ENCODE measurements around the gene HNRNPAB.

Gene HNRNPAB

DNA sequence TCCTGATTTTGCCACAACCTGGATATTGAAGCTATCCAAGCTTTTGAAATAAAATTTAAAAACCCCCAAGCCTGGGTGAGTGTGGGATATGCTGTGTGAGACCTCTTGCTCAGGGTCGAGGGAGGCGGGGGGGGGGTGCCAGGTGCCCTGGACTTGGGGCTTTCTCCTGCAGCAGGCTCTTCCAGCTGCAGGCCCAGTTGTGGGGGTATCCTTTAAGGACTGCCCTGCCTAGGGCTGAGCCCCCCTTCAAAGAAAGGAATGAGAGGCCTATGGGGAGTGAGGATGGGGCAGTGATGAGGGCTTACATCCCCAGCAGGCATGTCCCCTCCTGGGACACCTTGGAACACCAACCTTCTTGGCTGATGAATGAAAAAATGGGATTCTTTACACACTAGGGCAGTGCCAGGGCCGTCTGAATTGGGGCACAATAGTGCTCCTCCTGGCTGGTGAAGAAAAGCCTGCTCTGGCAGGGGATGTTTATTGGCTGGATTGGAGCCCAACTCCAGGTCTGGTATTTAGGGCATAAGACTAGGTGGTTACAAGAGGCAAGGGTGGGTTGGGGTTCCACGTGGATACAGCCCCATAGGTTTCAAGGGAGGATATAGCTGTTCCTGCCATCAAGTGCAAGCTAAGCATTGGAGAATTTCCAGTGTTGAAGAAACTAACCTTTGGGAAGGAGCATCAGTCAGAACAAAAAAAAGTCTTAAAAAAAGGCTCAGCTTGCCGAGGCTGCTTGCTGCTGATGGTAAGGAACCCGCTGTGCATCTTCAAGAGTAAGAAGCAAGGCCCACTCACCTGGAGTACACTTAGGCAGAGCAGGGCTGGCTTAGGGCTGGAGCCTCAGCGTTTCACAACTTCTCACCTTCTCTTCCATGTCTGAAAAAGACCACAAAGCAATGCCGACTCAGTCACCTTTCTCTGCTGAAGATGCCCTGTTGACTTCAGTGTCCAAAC is 7.0 kb downstream of the HNRNPAB start:
- no peak for DNase-seq

DNA sequence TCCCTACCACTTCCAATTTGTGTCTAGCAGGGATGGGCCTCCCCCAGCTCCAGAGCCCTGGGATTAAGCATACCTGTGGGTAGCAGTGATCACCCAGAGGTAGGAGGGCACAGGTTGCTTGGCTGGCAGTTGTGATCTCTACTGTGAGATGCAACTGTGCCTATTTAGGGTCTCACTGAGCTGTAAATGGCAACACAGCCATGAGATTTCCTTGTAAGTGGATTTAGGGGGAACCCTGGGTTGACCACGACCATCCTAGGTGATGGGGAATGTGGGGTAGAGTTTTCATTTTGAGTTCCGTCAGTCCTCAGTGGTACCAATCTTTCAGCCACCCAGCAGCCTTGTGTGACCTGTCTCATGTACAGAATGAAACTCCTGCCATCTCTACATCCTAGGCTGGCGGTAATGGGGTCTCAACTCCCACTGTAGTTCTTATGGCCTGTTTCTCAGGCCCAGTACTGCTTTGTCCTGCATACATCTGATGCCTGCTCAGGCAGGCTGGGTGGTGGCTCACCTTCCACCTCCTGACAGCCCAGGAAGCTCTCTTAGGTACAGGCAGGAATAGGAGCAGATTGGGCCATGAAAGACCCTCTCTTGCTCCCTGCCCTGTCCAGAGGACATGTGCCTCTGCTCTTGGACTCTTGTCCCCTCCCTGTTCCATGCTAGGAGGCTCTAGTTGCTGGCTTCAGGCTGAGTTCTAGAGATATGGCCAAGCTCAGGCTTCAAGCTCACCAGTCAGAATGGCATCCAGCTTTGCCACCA is 8.1 kb downstream of the HNRNPAB start:
- DNase-seq, result no peak

DNA sequence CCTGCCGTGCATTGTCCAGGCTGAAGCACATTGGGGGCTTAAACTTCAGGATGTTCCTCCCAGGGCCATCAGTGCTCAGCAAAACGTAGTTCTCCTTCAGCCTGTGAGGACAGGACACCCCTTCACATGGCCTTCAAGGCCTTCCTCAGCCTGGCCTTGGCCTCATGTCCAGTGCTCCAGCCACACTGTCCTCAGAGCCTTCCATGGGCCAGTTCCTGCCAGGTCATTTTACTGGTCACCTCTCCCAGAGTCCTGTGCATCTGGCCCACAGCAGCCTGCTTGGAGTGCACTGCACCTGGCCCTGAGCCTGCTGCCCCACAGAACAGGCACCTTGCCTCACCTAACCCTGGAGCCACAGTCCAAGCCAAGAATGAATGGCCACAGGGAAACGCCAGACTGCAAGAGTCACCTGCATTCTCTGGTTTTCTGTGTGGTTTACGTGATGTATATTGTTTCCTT is 8.7 kb downstream of the HNRNPAB start:
- no peak for DNase-seq

DNA sequence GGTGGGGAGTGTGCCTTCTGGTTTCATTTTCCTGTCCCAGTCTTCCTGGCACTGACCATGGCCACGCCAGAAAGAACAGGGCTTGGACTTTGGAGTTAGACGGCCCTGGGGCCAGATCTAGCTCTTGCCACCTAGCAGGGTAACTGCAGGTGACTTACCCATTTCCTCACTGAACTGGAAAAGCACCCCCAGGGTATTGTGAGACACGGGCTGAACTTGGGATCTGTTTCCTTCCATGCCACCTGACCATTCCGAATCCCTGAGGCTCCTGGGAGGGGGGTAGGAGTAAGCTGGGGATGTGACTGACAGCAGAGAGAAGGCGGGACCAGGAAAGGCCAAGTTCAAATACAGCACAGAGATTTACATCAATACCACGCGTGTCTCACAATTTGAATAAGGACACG is 9.4 kb downstream of the HNRNPAB start:
- no peak for DNase-seq

DNA sequence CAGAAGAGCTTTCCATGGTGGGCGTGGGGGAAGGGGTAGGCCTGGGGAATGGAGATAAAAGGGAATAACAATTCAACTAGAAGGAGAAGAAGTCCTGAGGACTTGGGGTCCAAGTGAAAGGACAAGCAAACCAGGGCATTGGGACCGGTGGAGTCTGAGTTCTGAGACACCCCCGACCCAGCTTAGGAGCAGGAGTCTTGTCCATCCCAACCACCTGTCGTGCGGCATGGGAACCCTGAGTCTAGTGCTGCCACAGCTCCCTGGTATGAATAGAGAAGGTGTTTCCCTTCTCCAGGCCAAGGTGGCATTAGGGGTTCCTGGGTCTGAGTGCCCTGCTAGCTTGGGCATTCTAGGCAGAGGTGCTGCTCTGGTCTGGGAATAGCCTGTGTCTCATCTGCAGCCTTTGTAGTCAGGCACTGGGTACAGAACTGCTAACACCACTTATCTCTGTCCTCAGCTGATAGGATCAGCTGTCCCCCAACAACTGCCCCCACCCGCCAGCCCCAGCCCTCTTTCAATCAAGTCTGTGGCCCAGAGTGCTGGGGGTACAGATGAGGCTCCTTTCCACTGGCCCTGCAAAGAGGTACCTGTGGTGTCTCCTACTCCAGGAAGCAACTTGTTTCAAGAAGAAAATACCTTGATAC is 9.9 kb downstream of the HNRNPAB start:
- no peak for DNase-seq

DNA sequence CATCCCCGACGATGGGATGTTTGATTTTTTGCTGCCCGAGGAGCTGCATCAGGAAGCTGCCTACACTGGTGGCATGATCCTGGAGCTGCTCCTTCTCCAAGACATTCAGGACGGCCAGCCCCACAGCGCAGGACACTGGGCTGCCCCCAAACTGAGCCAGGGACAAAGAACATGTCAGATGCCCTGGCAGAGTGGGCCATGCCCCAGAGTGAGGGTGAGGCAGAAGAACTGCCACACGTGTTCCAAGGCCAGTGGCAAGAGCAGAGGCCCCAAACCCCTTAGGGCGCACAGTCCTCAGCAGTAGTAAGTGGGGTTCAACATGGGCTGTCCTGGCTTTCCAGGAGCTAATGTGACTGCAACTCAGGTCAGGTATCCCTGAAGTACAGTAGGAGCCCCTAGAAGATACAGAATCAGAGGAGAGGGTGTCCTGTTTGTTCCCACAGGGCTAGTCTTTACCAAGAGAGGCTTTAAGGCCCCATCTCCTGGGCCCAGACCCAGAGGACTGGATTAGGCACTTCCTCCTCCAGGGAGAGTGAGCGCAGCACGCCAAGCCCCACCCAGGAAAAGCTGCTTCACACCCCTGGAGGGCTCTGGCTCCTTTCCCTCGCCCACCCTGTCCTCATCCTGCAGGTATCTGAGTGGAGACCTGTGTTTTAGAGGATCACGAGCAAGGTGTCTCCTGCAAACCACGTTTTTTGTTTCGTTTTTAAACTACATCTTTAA is 11.1 kb downstream of the HNRNPAB start:
- DNase-seq, result no peak

DNA sequence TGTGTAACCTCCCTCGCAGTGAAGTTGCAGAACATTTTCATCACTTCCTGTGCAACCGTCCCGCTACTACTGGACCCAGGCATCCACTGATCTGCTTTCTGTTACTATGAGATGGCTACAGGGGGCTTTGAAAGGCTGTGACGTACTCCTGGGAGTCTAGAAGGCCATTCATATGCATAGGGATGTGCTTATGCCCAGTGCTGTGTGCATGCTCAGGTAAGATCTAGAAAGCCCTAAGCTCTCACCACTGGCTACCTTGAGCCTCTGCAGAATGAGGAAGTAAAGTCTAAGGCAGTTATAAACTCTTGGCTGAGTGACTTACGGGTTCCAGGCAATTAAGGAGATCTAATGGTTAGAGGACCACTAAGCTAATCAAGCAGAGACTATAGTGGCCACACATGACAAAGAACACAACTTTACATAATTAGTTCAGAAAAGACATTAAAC is 11.8 kb downstream of the HNRNPAB start:
- no peak for DNase-seq

DNA sequence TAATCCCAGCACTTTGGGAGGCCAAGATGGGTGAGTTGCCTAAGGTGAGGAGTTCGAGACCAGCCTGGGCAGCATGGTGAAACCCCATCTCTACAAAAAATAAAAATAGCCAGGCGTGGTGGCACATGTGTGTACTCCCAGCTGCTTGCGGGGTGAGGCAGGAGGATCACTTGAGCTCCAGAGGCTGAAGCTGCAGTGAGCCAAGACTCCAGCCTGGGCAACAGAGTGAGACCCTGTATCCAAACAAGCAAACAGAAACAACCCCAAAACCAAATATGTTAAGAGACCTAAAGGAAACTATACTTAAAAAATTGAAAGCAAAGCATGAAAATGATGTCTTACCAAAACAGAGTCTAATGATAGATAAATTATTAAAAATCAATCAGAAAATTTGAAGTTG is 12.4 kb downstream of the HNRNPAB start:
- no peak for DNase-seq

DNA sequence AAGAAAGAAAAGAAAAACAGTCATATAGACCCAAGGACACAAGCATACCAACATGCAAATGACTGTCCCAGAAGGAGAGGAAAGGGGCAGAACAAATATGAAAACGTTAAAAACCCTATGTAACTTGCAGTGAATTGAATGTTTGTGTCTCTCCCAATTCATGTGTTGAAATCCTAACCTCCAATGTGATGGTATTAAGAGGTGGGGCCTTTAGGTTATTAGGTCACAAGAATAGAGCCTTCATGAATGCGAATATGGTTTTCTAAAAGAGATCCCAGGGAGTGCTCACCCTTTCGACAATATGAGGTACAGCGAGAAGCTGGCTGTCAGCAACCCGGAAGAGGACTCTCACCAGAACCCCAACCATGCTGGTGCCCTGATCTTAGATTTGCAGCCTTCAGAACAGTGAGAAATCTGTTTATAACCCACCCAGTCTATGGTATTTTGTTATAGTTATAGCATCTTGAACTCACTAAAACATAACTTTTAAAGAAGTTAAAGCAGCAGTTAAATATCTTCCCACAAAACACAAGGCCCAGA is 14.0 kb downstream of the HNRNPAB start:
- DNase-seq, result no peak

DNA sequence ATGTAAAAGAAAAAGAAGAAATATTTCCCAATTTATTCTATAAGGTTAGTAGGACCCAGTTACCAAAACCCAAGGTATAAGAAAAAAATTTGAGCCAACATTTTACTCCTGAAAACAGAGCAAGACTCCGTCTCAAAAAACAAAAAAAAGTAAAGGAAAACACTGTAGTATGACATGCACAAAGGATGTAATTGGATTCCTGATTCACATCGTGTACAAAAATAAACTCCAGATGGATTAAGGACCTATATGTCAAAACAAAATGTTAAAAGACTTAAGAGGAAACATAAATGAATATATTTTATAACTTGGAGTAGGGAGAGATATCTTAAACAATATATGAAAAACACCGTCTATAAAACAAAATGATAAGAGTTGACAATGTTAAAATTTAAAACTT is 14.5 kb downstream of the HNRNPAB start:
- DNase-seq, result no peak

DNA sequence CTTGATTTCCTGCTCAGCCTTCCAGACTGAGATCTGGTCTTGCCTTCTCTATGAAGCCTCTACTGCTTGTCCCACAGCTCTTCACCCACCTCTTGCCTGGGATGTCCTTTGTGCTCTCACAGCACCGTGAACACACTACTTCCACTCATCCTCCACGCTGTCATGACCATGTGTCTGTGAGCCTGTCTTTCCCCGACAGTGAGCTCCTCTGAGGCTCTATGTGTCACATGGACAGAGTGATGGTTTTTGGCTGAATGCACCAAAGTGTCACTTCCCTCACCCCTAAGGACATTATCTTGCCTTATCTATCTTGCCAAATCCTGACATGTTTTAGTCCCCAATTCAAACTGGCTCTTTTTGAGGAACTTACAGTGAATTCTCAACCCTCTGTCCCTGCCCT is 16.9 kb downstream of the HNRNPAB start:
- DNase-seq, result no peak

DNA sequence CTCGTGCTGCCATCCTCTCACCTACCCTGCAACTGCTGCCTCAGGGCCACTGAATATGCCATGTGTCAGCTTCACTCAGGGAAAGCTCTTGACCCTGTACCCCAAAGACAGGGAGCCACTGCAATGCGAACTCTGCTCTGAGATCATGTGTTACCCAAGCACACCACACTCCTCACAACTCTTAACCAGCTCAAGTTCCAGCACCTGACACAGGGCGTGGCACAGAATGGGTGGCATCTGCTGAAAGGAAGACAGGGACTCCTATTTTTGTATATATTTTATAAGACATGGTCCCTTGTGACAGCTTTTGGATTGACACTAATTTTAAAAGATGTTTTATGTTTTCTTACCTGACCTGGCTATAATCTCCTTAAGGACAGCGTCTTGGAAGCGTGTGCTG is 17.5 kb downstream of the HNRNPAB start:
- DNase-seq, result no peak

DNA sequence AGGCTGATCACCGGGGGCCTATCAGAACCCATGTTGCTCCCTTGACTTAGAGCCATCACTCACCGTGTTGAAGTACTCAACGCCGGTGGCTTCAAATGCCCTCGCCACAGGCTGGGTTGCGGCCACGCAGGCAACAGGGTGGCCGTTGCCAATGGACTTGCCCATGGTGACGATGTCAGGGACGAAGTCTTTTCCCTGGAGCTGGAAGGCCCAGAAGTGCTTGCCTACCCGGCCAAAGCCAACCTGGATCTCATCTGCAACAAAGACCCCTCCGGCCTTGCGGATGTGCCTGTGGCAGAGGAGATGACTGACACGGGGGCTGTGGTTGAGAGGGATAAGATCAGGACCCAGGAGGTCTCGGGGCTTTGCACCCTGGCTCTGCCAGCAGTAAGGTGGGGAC is 18.0 kb downstream of the HNRNPAB start:
- no peak for DNase-seq

DNA sequence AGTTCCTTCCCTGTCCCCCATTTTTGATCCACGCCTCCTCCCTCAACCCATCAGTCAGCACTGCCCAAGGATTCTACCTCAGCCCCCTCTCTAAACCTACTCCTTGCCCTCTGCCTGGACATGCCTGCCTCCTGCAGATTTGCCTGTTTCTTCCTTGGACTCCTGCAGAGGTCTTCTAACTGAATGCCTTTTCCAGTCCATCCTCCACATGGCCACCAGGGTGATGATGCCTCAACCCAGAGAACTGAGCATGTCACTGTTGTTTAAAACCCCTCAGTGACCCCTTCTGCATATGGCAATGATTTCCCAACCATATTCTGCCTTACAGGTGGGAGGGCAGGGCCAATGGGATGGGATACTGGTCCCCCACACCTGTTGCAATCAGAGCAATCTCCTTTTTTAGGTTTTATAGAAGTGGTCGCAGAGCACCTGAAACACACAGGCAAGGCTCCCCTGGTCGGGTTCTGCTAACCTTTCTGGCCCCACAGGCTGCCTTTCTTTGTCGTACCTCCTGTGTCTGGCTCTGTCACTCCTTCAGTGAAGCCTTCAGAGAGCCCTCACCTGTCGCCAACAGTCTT is 19.0 kb downstream of the HNRNPAB start:
- DNase-seq, result no peak

DNA sequence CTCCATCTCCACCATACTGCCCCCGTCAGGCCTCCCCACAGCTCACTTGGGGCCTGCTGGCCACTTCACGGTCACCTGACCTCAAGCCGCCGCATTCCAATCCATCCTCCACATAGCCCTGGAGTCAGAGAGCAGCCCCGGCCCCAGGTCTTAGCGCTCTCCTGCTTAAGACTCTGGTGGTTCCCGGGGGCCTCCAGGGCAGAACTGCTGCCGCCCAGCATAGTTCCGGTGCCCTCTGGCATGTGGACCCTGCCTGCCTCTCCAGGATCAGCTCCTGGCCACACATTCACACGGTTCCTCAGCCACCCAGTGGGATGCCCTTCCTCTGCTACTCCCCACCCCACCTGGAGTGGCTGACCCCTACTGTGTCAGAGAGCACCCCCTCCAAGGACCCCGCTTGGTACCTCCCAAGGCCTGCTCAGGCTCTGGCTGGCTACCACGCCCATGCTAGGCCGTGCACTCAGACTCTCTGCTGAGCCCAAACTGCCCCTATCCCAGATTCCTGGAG is 19.5 kb downstream of the HNRNPAB start:
- DNase-seq, result no peak

DNA sequence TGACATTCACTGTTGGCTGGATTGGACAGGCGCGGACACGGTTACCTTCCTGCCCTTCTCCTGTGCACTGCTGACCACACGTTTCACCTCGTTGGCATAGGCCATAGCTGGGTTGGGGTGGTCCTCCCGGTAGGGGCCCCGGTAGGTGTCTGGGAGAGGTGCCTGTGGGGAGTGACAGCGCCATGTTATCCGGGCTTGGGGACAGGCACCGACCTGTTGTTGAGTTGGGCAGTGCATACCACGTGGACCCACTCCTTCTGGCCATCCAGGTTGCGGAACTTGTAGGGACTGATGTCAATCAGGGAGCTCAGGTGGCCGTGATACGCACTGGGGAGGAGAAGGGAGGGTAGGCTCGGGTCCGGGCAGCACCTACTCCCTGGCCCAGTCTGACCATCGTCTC is 20.1 kb downstream of the HNRNPAB start:
- no peak for DNase-seq

DNA sequence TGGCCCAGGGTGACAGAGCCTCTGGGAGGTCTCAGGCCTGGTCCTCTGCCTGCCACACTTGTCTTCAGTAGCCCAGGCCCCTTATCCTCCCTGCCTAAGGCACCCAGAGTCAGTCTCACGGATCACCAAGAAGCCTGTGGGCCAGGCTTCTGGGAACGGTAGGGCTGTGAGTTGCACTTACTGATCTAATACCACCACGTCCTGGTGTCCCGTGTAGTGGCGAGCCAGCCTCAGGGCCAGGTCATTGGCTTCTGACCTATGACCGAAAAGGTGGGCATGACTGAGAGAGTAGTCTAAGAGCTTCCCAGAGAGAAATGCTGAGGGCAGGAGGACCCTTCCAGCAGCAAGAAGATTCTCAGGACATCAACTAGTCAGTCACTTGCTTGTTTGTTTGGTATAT is 20.8 kb downstream of the HNRNPAB start:
- no peak for DNase-seq

DNA sequence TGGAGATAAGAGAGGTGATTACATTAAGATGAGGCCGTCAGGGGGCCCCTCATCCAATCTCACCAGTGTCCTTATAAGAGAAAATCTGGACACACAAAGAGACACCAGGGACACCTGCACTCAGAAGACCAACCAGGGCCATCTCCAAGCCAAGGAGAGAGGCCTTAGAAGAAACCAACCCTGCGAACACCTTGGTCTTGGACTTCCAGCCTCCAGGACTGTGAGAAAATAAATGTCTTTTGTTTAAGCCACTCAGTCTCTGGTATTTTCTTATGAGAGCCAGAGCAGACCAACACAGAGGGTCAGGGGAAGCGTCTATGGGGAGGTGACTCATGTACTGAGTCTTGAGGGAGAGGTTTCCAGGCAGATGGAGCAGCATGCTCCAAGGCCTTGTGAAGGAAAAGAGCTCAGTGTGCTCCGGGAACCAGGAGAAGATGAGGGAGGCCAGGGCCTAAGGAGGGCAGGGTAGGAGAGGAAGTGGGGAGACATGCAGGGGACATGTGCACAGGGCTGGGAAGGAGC is 22.9 kb downstream of the HNRNPAB start:
- no peak for DNase-seq

DNA sequence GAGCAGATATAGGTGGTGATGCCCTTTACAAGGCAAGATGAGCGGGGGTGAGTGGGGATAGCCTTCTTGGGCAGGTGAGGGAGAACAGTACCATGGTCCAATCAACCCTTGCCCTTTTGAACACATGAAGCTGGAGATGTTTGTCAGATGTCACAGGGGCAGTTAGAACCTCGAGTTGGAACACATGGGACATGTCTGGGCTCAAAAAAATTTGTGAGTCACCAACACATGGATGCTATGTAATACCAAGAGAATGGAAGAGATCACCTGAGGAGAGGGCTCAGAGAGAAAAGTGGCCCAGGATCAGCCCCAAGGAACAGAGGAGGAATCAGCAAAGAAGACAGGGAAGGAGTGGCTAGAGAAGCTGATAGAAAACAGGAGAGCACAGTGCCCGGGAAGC is 23.6 kb downstream of the HNRNPAB start:
- DNase-seq, result no peak

DNA sequence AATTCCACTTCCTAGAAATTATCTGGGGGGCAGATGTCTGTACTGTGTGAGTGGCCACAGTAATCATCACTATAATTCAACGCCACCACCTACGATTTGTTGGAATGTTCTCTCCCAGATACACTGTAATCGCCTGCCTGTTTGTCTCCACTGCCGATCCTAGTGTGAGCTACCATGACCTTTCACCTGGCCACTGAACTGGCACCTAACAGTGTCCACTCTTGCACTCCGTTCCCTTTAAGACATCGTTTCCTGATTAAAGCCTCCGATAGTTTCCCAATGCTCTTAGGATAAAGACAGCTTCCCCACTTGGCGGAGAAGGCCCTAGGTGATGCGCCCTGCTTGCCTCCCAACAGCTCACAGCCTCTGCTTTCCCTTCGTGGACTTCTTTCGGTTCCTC is 24.3 kb downstream of the HNRNPAB start:
- no peak for DNase-seq

Measured in amygdala (tissue), 56 donors.